SKM-1 treated with dmso at 0.1 percent for 144 hours (cell line): Measurements from ENCODE around the gene DCST1.

ENCODE experiments used
- DNase-seq: peaks from one replicate; lab custom pipeline; 2025; ENCODE audit not compliant: unreplicated experiment; lab: John Stamatoyannopoulos, UW

Gene DCST1

DNA sequence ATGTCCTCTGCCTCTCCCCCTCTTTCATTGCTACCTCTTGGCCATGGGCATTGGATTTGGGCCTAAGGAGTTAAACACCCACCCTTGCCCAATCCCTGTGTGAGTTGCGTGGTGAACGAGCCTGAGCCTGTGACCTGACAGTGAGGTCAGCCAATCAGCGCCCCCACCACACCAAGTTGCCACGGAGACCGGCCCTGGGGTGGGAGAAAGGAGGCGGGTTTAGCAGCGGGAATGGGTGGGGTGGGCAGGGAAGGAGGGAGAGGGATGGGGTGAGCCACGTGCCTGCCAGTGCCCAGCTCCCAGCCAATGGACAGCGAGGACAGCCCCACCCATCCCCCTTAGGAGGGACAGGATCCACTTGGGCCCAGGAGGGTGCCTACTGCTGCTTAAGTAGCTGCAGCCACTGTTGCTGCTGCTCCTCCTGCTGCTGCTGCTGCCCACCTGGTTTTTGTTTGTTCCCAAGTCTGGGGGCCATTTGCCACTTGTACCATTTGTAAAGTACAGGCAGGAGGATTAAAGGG, 21.5 kb upstream of the DCST1 start:
- peak; percentile 40 for DNase-seq

DNA sequence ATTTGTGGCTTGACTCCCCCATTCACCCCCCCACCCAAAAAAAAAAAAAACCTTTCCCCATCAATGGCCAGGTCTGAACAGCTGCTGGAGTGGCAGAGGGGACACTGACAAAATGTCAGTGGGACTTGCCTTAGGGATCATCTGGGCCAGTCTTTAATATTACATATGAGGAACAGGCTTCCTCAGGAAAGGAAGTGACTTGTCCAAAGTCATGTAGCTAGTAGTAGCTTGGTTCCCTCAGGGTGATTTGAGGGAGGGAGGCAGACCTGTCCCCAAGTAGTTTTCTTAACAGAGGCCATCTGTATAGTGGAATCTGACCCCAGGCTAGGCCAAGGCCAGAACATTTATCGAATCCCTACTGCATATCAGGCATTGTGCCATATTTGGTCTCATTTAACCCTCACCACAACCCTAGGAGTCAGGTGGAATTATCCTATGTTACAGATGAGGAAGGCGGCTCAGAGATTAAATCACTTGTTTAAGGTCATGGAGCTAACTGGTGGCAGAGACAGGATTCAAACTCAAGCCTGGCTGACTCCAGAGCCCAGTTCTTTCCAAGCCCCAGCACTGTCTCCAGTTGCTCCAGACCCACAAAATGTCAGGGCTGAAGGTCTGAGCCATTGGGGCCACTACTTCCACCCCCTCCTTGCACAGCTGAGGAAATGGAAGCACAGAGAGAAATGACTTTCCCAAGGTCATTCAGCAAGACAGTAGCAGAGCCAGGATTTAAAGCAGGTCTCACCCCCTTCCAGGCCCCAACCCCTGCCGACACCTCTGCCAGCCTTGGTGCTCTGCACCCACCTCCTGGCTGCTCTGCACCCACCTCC, 20.6 kb upstream of the DCST1 start:
- DNase-seq, result peak; percentile 59

- DNase-seq, result no peak
Measured at GRCh38 chr1:155013632-155014031, 20.0 kb upstream of the DCST1 start.

DNA sequence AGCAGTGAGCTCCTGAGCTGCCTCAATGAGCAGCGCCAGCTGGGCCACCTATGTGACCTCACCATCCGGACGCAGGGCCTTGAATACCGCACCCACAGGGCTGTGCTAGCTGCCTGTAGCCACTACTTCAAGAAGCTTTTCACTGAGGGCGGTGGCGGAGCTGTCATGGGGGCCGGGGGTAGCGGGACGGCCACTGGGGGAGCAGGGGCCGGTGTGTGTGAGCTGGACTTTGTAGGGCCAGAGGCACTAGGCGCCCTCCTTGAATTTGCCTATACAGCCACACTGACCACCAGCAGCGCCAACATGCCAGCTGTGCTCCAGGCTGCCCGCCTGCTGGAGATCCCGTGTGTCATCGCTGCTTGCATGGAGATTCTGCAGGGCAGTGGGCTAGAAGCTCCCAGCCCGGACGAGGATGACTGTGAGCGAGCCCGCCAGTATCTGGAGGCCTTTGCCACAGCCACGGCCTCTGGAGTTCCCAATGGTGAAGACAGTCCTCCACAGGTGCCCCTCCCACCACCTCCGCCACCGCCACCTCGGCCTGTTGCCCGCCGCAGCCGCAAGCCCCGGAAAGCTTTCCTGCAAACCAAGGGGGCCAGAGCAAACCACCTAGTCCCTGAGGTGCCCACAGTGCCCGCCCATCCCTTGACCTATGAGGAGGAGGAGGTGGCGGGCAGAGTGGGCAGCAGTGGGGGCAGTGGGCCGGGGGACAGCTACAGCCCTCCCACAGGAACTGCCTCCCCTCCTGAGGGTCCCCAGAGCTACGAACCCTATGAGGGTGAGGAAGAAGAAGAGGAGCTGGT, 18.7 kb upstream of the DCST1 start:
- DNase-seq, result no peak

- no peak for DNase-seq
Measured at GRCh38 chr1:155015527-155016230, 17.9 kb upstream of the DCST1 start.

- no peak for DNase-seq
Measured at GRCh38 chr1:155016231-155016831, 17.3 kb upstream of the DCST1 start.

- DNase-seq, result peak; percentile 85
Measured at GRCh38 chr1:155017041-155017945, 16.3 kb upstream of the DCST1 start.

- no peak for DNase-seq
Measured at GRCh38 chr1:155017946-155018316, 15.7 kb upstream of the DCST1 start.

- no peak for DNase-seq
Measured at GRCh38 chr1:155018617-155019348, 14.8 kb upstream of the DCST1 start.

DNA sequence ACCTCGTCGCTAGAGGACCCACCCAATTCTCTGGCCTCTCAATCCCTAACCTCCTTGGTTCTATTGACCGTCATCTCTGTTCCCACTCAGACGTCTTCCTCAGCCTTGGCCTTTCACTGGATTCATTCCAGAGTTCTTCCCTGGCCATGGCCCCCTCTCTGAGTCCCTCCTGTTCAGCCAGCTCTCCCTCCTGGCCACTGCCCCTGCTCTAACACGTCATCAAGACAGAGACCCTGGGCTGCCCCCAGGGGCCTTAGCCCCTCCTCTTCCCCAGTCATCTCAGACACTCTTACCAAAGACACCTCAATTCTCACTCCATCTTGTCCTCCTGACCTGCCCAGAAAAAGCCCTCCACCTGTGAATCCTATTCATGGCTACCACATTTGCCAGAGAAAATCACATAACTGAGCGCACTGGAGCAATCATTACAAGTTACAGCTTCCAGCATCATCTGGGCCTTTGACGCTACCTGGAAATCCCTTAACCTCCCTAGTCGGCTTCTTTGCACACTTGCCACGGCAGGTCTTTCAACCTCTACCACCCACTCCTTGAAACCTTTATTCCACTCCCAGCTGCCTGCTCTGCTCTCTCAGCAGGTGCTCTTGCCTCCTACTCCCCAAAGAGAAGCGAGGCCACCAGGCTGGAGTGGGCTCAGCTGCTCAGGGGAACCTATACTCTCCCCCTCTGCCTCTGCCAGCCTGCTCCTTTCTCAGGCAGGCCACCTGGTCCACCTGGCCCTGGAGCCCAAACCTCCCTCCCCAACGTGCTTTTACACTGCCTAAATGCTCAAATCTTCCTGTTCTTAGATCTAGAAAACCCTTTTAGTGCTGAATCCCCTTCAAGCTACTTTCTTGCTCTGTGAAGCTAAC, 14.0 kb upstream of the DCST1 start:
- DNase-seq, result no peak

- no peak for DNase-seq
Measured at GRCh38 chr1:155022136-155022926, 11.3 kb upstream of the DCST1 start.

DNA sequence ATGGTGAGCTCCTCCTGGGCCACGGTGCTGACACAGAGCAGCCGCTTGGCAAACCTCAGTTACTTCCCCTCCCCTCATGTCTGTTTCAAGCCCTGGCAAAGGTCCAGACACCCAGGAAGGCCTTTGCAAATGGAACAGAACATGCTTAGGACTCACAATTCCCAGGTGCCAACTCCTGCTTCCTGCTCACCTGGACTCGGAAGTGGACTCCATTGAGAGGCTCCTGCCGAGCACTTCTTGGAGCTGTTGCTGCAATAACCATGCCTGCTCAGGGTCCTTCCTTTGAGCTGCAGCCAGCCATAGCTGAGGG, 10.7 kb upstream of the DCST1 start:
- peak; percentile 29 for DNase-seq

DNA sequence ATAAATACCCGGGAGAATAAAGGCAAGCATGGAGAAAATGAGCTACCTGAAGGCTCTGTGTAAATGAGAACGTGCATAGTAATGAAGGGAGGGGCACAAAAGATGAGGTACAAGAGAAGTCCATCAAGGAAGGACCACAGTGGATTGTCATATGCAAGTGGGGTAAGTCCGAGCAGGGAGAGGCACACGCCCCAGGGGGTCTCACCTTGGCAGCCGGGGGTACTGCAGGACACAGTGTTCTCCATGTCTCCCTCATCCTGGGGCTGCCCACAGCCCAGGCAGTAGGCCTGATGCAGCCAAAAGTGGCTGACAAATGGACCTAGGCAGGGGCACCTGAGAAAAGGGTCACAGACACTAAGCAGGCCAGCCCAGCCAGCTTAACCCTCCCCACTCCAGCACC, 10.0 kb upstream of the DCST1 start:
- DNase-seq, result no peak

DNA sequence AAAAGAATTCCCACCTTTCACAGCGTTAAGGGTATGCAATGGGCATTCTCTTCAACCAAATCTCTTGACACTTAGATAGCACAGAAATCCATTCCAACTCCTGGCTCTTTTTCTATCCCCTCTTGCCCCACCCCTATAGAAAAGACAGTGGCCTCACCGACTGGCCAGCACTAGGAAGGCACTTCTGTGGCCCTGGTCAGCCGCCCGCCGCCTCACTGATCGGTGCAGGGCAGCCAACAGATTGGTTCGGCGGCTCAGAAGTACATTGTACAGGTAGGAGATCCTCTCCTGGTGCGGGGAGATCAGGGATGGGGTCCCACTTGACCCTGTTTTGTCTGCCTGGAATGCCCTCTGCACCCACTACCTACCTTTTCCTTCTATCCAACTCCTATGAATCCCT, 9.3 kb upstream of the DCST1 start:
- DNase-seq, result no peak

DNA sequence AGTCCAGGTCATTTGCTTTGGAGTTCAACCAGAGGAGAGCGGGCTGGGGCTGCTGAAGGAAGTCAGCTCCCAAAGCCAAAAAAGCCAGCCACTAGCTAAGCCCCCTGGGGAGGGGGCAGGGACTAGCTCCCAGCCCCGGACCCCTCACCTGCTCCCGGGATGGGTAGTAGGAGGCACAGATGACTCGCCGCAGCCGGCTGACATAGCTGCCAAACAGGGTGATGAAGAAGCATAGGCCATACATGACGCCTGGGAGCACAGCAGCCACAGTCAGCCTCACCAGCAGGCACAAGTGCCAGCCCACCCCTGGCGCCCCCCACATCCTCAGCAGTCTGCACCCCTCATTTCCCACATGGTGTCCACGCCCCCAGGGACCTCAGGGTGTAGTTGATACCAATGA, 7.5 kb upstream of the DCST1 start:
- no peak for DNase-seq

- no peak for DNase-seq
Measured at GRCh38 chr1:155026588-155026987, 7.0 kb upstream of the DCST1 start.

GRCh38 chr1:155029513-155030242, 3.9 kb upstream of the DCST1 start:
- DNase-seq, result no peak
